ENCODE data around the gene BAG2.

The BAG2 gene

DNA sequence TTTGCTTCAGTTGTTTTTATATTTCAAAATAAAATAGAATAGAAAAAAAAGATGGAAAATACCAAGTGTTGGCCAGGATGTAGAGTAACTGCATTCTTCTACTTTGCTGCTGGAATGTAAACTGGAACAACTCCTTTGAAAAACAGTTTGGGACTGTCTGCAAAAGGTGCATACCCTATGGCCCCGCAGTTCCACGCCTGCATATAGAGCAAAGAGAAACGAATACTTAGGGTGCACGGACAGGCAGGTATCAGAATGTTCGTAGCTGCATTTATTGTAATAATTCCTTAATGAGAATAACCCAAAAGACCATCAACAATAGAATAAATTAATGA lies 50.6 kb downstream of the BAG2 start:
- DNase-seq, result peak; percentile 13

DNA sequence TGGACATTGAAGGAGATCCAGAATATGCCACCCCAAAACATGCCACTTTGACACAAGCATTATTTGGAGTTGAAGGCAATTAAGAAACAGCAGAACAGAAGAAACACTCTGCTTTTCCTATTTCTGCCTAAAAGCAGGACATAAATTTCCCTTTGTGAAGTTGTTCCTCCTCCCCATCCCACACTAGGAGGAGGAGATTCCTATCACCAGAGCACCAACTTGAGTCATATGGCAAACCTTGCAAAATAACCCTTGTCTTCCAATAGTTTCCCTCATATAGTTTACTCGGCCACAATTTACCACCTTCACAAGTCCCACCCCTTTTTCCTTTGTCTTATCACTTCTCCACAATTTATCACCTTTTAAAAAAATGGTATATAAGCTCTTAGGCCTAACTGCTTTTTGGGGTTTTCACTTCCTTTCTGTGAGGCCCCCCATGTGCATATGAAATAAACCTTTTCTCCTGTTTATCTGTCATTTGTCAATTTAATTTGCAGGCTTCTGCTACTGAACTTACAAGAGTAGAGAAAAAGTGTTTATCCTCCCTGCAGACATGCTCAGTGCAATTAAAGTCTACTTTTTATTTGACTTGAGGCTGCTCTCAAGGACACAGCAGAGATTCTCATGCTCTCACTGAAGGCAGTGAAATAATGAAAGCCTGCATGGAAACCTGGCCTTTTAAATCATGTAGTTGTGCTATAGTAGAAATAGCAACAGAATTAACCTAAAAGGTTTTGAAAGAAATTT lies 52.8 kb downstream of the BAG2 start:
- no peak for DNase-seq

DNA sequence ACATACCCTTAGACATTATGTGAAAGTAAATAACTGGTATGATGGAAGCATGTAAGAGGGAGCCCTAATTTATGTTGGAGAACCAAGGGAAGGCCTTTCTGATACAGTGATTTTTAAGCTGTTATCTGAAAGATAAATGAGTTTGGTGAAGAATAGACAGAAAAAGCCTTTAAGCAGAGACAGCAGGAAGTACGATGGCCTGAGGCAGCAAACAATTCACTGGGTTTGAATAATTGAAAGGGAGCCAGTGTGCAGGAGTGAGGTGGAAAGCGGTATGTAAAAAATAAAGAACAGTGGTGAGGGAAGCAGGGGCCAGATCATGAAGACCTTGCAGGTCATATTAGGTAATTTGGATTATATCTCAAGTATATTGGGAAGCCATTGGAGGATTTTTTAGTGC lies 54.1 kb downstream of the BAG2 start:
- no peak for DNase-seq
